Epithelial cell of esophagus (primary cell): ENCODE data around the gene SLC27A5.
"Not testable (repeated sequence)": the region's sequence is repeated elsewhere in the genome, so short reads cannot be mapped to it uniquely, and the experiment has no call there.

Experiments used
- DNase-seq: peaks from one replicate; pipeline ENCODE4 v3.0.0; 2010; ENCODE audit warnings: low read depth
- H3K4me3 ChIP-seq: 2 replicates; pipeline ENCODE4 v1.5.1; 2011; ENCODE audit warnings: mild to moderate bottlenecking, low read length, control low read depth
- CTCF ChIP-seq: IDR thresholded peaks from 2 replicates; pipeline ENCODE4 v1.5.1; 2011; ENCODE audit warnings: low read depth, mild to moderate bottlenecking, low read length, control low read depth, inconsistent platforms; ENCODE audit not compliant: insufficient read depth; ENCODE audit errors: missing control alignments

The SLC27A5 gene

DNA sequence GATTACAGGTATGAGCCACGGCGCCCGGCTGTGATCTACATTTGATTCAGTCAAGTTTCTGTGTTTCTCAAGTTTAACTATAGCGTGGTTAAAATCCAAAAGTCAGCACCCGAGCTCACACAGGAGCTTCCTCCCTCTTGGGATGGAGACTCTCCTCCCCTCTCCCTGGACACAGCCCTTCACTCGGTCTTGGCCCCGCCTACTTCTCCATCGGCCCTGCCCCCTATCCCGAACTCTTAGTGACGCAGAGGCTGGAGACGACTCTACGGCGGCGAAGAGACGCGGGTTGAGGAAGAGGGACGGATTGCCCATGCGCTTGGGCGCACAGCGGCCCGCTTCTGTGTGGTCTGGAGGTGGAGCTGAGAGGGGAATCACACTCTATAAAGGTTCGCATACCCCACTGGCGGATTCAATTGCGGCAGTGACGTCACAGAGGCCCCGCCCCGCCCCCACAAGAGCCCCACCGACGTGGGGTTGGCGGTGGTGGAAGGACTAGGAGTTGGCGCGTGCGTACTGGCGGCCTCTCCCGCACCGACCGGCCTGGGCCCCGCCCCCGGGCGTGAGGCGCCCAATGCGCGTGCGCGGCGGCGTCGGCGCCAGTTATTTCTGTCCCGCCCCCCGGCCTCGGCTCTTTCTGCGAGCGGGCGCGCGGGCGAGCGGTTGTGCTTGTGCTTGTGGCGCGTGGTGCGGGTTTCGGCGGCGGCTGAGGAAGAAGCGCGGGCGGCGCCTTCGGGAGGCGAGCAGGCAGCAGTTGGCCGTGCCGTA is 32.2 kb upstream of the SLC27A5 start, which contains the start of gene TRIM28:
Gene TRIM28 (plus strand): TSS at position 239 of the 765 bp plus-strand sequence. CDS start 694 bp downstream, outside the sequence.
- H3K4me3 ChIP-seq: peak within 1 kb of the TSS; percentile 80
- TF ChIP-seq CTCF: no peak
- DNase-seq: peak; percentile 98

DNA sequence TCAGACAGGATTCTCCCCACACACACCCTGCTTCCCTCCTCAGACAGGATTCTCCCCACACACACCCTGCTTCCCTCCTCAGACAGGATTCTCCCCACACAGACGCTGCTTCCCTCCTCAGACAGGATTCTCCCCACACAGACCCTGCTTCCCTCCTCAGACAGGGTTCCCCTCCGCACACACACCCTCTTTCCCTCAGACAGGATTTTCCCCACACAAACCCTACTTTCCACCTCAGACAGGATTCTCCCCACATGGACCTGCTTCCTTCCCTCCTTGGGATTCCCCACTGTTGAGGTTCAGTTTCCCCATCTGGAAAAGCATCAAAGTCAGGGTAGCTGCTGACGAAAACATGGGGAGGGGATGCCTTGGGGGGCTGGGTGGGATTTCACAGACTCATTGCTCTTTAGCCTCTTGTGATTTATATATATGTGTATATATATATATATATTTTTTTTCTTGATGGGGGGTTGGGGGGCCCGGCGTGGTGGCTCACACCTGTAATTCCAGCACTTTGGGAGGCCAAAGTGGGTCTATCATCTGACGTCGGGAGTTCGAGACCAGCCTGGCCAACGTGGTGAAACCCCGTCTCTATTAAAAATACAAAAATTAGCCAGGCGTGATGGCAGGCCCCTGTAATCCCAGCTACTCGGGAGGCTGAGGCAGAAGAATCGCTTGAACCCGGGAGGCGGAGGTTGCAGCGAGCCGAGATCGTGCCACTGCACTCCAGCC is 31.0 kb upstream of the SLC27A5 start:
- not testable (repeated sequence) for DNase-seq, H3K4me3 ChIP-seq

DNA sequence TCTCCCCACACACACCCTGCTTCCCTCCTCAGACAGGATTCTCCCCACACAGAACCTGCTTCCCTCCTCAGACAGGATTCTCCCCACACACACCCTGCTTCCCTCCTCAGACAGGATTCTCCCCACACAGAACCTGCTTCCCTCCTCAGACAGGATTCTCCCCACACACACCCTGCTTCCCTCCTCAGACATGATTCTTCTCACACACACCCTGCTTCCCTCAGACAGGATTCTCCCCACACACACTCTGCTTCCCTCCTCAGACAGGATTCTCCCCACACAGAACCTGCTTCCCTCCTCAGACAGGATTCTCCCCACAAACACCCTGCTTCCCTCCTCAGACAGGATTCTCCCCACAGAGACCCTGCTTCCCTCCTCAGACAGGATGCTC is 27.4 kb upstream of the SLC27A5 start:
- H3K4me3 ChIP-seq: not testable (repeated sequence)

GRCh38 chr19:58538257-58539168 is 26.7 kb upstream of the SLC27A5 start:
- no peak for TF ChIP-seq CTCF
- peak overlapping the region; percentile 23 for H3K4me3 ChIP-seq
- DNase-seq: no peak

More for the DNA sequence above, 27.4 kb upstream of the SLC27A5 start:
- DNase-seq: not testable (repeated sequence)

- DNase-seq: no peak
- no peak overlapping the region for H3K4me3 ChIP-seq
- TF ChIP-seq CTCF: no peak
Observed at GRCh38 chr19:58536852-58537798, 25.3 kb upstream of the SLC27A5 start.

DNA sequence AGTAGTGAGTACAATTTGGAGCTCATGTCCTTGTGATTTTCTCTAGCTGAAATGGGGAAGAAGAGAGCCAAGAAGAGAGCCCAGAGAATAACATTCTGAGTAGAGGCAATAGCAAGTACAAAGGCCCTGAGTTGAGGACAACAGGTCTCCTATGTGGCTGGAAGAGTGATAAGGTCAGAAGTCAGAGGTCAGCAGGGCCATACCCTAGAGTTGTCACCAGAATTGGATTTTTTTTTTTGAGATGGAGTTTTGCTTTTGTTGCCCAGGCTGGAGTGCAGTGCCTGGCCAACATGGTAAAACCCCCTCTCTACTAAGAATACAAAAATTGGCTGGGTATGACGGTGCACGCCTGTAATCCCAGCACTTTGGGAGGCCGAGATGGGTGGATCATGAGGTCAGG is 24.1 kb upstream of the SLC27A5 start:
- no peak overlapping the region for H3K4me3 ChIP-seq
- DNase-seq: no peak
- TF ChIP-seq CTCF: no peak
